ENCODE data around the gene SIPA1. TPM values are rescaled to one million over a fixed set of nuclear protein-coding genes. Genes with fewer than 3 reads are reported as not detected.

Gene SIPA1
- total RNA-seq, 4 donors from 2014 or later, result 40.7 to 56.3 (median 45.8) TPM

- DNase-seq (ENCODE audit: extremely low spot score), result no peak
- Histone ChIP-seq H3K36me3 (peaks cover 55 to 100% (median 98%) of the 10 kb centered on the region in 4 donors), H3K27ac (replicated peaks in 1 of 4) (no peak overlapping the region), H3K27me3 (no peaks in the 10 kb centered on the region), H3K4me3 (no peak overlapping the region), H3K4me1 (peaks cover 6 to 20% (median 14%) of the 10 kb centered on the region in 4 donors), H3K9me3 (no peaks in the 10 kb centered on the region)
- 95% methylated on average over 3 of the region's 16 CpGs for WGBS
- intact Hi-C loops (cut with DNase I), result loop anchor here (10.0 kb wide), 1 partner anchor 193 kb away; no protein-coding TSS in a partner anchor
- no peak for TF ChIP-seq POLR2AphosphoS5 (IDR thresholded peaks at IDR 0.05)
- no peak for TF ChIP-seq CTCF (IDR thresholded peaks at IDR 0.05)
- no peak for TF ChIP-seq EP300 (IDR thresholded peaks at IDR 0.05)
- no peak for TF ChIP-seq POLR2A (IDR thresholded peaks at IDR 0.05; ENCODE audit: low read depth)
These were observed 15.9 kb upstream of the SIPA1 start for GRCh38 chr11:65622011-65622410.

GRCh38 chr11:65623177-65623576 is 14.7 kb upstream of the SIPA1 start:
- TF ChIP-seq POLR2A (IDR thresholded peaks at IDR 0.05; ENCODE audit: low read depth) (no peak), POLR2AphosphoS5 (IDR thresholded peaks at IDR 0.05) (no peak)
- DNase-seq (ENCODE audit: extremely low spot score), result no peak
- Histone ChIP-seq H3K27me3 (no peaks in the 10 kb centered on the region), H3K9me3 (no peaks in the 10 kb centered on the region), H3K36me3 (peaks cover 55 to 100% (median 98%) of the 10 kb centered on the region in 4 donors), H3K4me1 (peaks cover 0 to 13% (median 7%) of the 10 kb centered on the region in 4 donors), H3K4me3 (no peak overlapping the region), H3K27ac (replicated peaks in 1 of 4) (no peak overlapping the region)
- intact Hi-C loops (cut with DNase I), result loop anchor here (10.0 kb wide), 1 partner anchor 192 kb away; no protein-coding TSS in a partner anchor
- WGBS, result 91% methylated on average over 14 of the region's 14 CpGs

- H3K27ac ChIP-seq (replicated peaks in 1 of 4), result no peak overlapping the region
- no peaks in the 10 kb centered on the region for H3K27me3 ChIP-seq
- no peak for TF ChIP-seq POLR2AphosphoS5 (IDR thresholded peaks at IDR 0.05)
- no peak for TF ChIP-seq POLR2A (IDR thresholded peaks at IDR 0.05; ENCODE audit: low read depth)
- no peak for TF ChIP-seq CTCF (IDR thresholded peaks at IDR 0.05)
- TF ChIP-seq EP300 (IDR thresholded peaks at IDR 0.05), result no peak
- DNase-seq (ENCODE audit: extremely low spot score), result no peak
- peaks cover 0 to 13% (median 4%) of the 10 kb centered on the region in 4 donors for H3K4me1 ChIP-seq
- H3K36me3 ChIP-seq, result peaks cover 53 to 100% (median 98%) of the 10 kb centered on the region in 4 donors
- no peak overlapping the region for H3K4me3 ChIP-seq
- intact Hi-C loops (cut with DNase I), result loop anchor here (10.0 kb wide), 1 partner anchor 191 kb away; no protein-coding TSS in a partner anchor
- 86% methylated on average over 19 of the region's 25 CpGs for WGBS
- H3K9me3 ChIP-seq, result no peaks in the 10 kb centered on the region
These were observed 13.9 kb upstream of the SIPA1 start for GRCh38 chr11:65623852-65624616.

GRCh38 chr11:65624931-65625627 is 12.8 kb upstream of the SIPA1 start:
- no peak overlapping the region for H3K27ac ChIP-seq (replicated peaks in 1 of 4)
- H3K27me3 ChIP-seq, result no peaks in the 10 kb centered on the region
- peaks cover 57 to 100% (median 98%) of the 10 kb centered on the region in 4 donors for H3K36me3 ChIP-seq
- no peaks in the 10 kb centered on the region for H3K9me3 ChIP-seq
- H3K4me1 ChIP-seq, result peaks cover 0 to 8% (median 4%) of the 10 kb centered on the region in 4 donors
- TF ChIP-seq POLR2AphosphoS5 (IDR thresholded peaks at IDR 0.05) (no peak), POLR2A (IDR thresholded peaks at IDR 0.05; ENCODE audit: low read depth) (no peak), EP300 (IDR thresholded peaks at IDR 0.05) (no peak)
- WGBS, result 75% methylated on average over 20 of the region's 30 CpGs
- intact Hi-C loops (cut with DNase I), result loop anchor here (10.0 kb wide), 1 partner anchor 190 kb away; no protein-coding TSS in a partner anchor
- H3K4me3 ChIP-seq, result no peak overlapping the region
- DNase-seq (ENCODE audit: extremely low spot score), result no peak

- no peaks in the 10 kb centered on the region for H3K27me3 ChIP-seq
- intact Hi-C loops (cut with DNase I), result loop anchor here (10.0 kb wide), 1 partner anchor 189 kb away; no protein-coding TSS in a partner anchor
- peaks cover 64 to 100% (median 98%) of the 10 kb centered on the region in 4 donors for H3K36me3 ChIP-seq
- H3K27ac ChIP-seq (replicated peaks in 1 of 4), result no peak overlapping the region
- TF ChIP-seq POLR2A (IDR thresholded peaks at IDR 0.05; ENCODE audit: low read depth) (no peak), CTCF (IDR thresholded peaks at IDR 0.05) (peak; percentile 51 to 70 (median 62)), POLR2AphosphoS5 (IDR thresholded peaks at IDR 0.05) (peak in 1 of 2 donors; percentile 46), EP300 (IDR thresholded peaks at IDR 0.05) (no peak)
- H3K4me3 ChIP-seq, result no peak overlapping the region
- no peaks in the 10 kb centered on the region for H3K9me3 ChIP-seq
- no peak for DNase-seq (ENCODE audit: extremely low spot score)
- H3K4me1 ChIP-seq, result peaks cover 0 to 8% (median 4%) of the 10 kb centered on the region in 4 donors
- WGBS, result 71% methylated on average over 23 of the region's 30 CpGs
These were observed 12.1 kb upstream of the SIPA1 start for GRCh38 chr11:65625628-65626342.
